ENCODE data around the gene ELMO1. TPM values are rescaled to one million over a fixed set of nuclear protein-coding genes. Genes with fewer than 3 reads are reported as not detected.

Gene ELMO1
- total RNA-seq, 1 experiment from 2014 or later = not detected

- Histone ChIP-seq H3K4me3 (ENCODE audit: low read length) (no peak overlapping the region), H3K9ac (ENCODE audit: low read length) (no peak overlapping the region), H3K4me1 (ENCODE audit: insufficient read depth, low read length) (no peaks in the 10 kb centered on the region), H3K27ac (ENCODE audit: low read length) (no peak overlapping the region), H2AFZ (ENCODE audit: low read length) (no peak overlapping the region), H3K79me2 (ENCODE audit: low read length) (no peaks in the 10 kb centered on the region), H3K27me3 (ENCODE audit: low read length) (peaks cover 4% of the 10 kb centered on the region; the same call in 1 of the 2 replicates), H3K36me3 (ENCODE audit: low read depth, low read length) (no peaks in the 10 kb centered on the region), H3K9me2 (replicated peaks; ENCODE audit: low read length) (no peaks in the 10 kb centered on the region), H3F3A (ENCODE audit: low read length, unreplicated experiment) (no peaks in the 10 kb centered on the region), H4K20me1 (ENCODE audit: low read length) (no peaks in the 10 kb centered on the region), H3K9me3 (ENCODE audit: low read length) (no peaks in the 10 kb centered on the region), H3K4me2 (ENCODE audit: low read length) (no peak overlapping the region)
- no peak for ATAC-seq
- ChIA-PET POLR2A (ENCODE audit: unreplicated experiment) (no interaction called here), CTCF (no interaction called here)
- TF ChIP-seq CTCF (conservative IDR thresholded peaks at IDR 0.05; ENCODE audit: low read depth, low read length) = no peak
- TF ChIP-seq EZH2 (IDR thresholded peaks at IDR 0.05; ENCODE audit: low read length, unreplicated experiment) = no peak
- no peak for TF ChIP-seq EZH2phosphoT487 (IDR thresholded peaks at IDR 0.05; ENCODE audit: borderline replicate concordance, low read length)
- DNase-seq = no peak
- intact Hi-C loops (cut with micrococcal nuclease) = no loop called here
- no TSS peak for BruUV-seq (replicated peaks)
Observed at GRCh38 chr7:37216923-37217322, 231.7 kb downstream of the ELMO1 start.

- Histone ChIP-seq H3K4me2 (ENCODE audit: low read length) (no peak overlapping the region), H3K79me2 (ENCODE audit: low read length) (no peaks in the 10 kb centered on the region), H3K4me3 (ENCODE audit: low read length) (no peak overlapping the region), H3K27ac (ENCODE audit: low read length) (no peak overlapping the region), H3K27me3 (ENCODE audit: low read length) (peaks cover 4% of the 10 kb centered on the region; the same call in 1 of the 2 replicates), H3K9me2 (replicated peaks; ENCODE audit: low read length) (no peaks in the 10 kb centered on the region), H3F3A (ENCODE audit: low read length, unreplicated experiment) (no peaks in the 10 kb centered on the region), H3K4me1 (ENCODE audit: insufficient read depth, low read length) (no peaks in the 10 kb centered on the region), H3K9ac (ENCODE audit: low read length) (no peak overlapping the region), H3K36me3 (ENCODE audit: low read depth, low read length) (no peaks in the 10 kb centered on the region), H4K20me1 (ENCODE audit: low read length) (no peaks in the 10 kb centered on the region), H2AFZ (ENCODE audit: low read length) (no peak overlapping the region), H3K9me3 (ENCODE audit: low read length) (no peaks in the 10 kb centered on the region)
- DNase-seq = no peak
- intact Hi-C loops (cut with micrococcal nuclease) = no loop called here
- no TSS peak for BruUV-seq (replicated peaks)
- no peak for ATAC-seq
- CTCF ChIA-PET = no interaction called here
- POLR2A ChIA-PET (ENCODE audit: unreplicated experiment) = no interaction called here
- TF ChIP-seq EZH2phosphoT487 (IDR thresholded peaks at IDR 0.05; ENCODE audit: borderline replicate concordance, low read length) (no peak), EZH2 (IDR thresholded peaks at IDR 0.05; ENCODE audit: low read length, unreplicated experiment) (no peak), CTCF (conservative IDR thresholded peaks at IDR 0.05; ENCODE audit: low read depth, low read length) (no peak)
Observed at GRCh38 chr7:37216156-37216852, 232.4 kb downstream of the ELMO1 start.

GRCh38 chr7:37215290-37215923 lies 233.3 kb downstream of the ELMO1 start:
- no peak overlapping the region for H3K27ac ChIP-seq (ENCODE audit: low read length)
- no peaks in the 10 kb centered on the region for H3K4me1 ChIP-seq (ENCODE audit: insufficient read depth, low read length)
- CTCF ChIA-PET = no interaction called here
- no peaks in the 10 kb centered on the region for H3K79me2 ChIP-seq (ENCODE audit: low read length)
- no peaks in the 10 kb centered on the region for H3K27me3 ChIP-seq (ENCODE audit: low read length)
- H3K9ac ChIP-seq (ENCODE audit: low read length) = no peak overlapping the region
- H3K9me3 ChIP-seq (ENCODE audit: low read length) = no peaks in the 10 kb centered on the region
- POLR2A ChIA-PET (ENCODE audit: unreplicated experiment) = no interaction called here
- no peak overlapping the region for H3K4me2 ChIP-seq (ENCODE audit: low read length)
- DNase-seq = no peak
- no peak overlapping the region for H3K4me3 ChIP-seq (ENCODE audit: low read length)
- no peak for ATAC-seq
- no peaks in the 10 kb centered on the region for H3K36me3 ChIP-seq (ENCODE audit: low read depth, low read length)
- TF ChIP-seq CTCF (conservative IDR thresholded peaks at IDR 0.05; ENCODE audit: low read depth, low read length) (no peak), EZH2 (IDR thresholded peaks at IDR 0.05; ENCODE audit: low read length, unreplicated experiment) (no peak), EZH2phosphoT487 (IDR thresholded peaks at IDR 0.05; ENCODE audit: borderline replicate concordance, low read length) (no peak)
- H3F3A ChIP-seq (ENCODE audit: low read length, unreplicated experiment) = no peaks in the 10 kb centered on the region
- H4K20me1 ChIP-seq (ENCODE audit: low read length) = no peaks in the 10 kb centered on the region
- H3K9me2 ChIP-seq (replicated peaks; ENCODE audit: low read length) = no peaks in the 10 kb centered on the region
- no TSS peak for BruUV-seq (replicated peaks)
- no peak overlapping the region for H2AFZ ChIP-seq (ENCODE audit: low read length)
- intact Hi-C loops (cut with micrococcal nuclease) = no loop called here
